ENCODE results near the gene TGFB1I1. TPM values are rescaled to one million over a fixed set of nuclear protein-coding genes. Genes with fewer than 3 reads are reported as not detected.

The TGFB1I1 gene
- total and polyA plus RNA-seq, 2 of the 13 experiments (the other 11 are each of a cell fraction or from before 2014, with no cell fraction given) = 0.80 to 2.9 TPM

GRCh38 chr16:31491778-31492418, 19.9 kb downstream of the TGFB1I1 start:
- WGBS (ENCODE audit: low lambda C conversion rate) = 95% methylated on average over 8 of the region's 8 CpGs
- H4K20me1 ChIP-seq (ENCODE audit: insufficient read depth, low read length) = no peaks in the 10 kb centered on the region
- peaks cover 26 to 65% of the 10 kb centered on the region in 2 experiments for H3K36me3 ChIP-seq (replicated peaks in 1 of 2; ENCODE audit: control insufficient read depth in 1 of 2, insufficient read depth in 2 of 2, low read length in 2 of 2)
- POLR2A ChIA-PET = interaction anchor here (0.6 to 1.6 kb wide), 2 partner anchors 14 to 242 kb away, joined by 3 to 5 read pairs; no protein-coding TSS in a partner anchor
- CTCF ChIA-PET (ENCODE audit: low intra/inter-chr PET ratio, low total read pairs) = no interaction called here
- H3K27ac ChIP-seq (ENCODE audit: extremely low read length, insufficient read depth, low read length) = no peak overlapping the region
- H3K27me3 ChIP-seq (ENCODE audit: control insufficient read depth in 1 of 2, insufficient read depth in 2 of 2, low read length in 2 of 2) = no peaks in the 10 kb centered on the region
- intact Hi-C loops (cut with micrococcal nuclease; ENCODE audit: unreplicated experiment) = no loop called here
- no peak for DNase-seq (ENCODE audit: low spot score)
- no peak overlapping the region for H3K4me2 ChIP-seq (ENCODE audit: low read depth, low read length)
- H3K9ac ChIP-seq (ENCODE audit: insufficient read depth, low read depth, low read length) = no peak overlapping the region
- no peak for ATAC-seq
- no peak overlapping the region for H2AFZ ChIP-seq (ENCODE audit: low read length)
- H3K79me2 ChIP-seq (ENCODE audit: insufficient read depth, low read length) = no peaks in the 10 kb centered on the region
- H3K4me3 ChIP-seq (replicated peaks in 1 of 3; ENCODE audit: insufficient read depth in 1 of 3, low read depth in 2 of 3, low read length in 3 of 3) = no peak overlapping the region
- in situ Hi-C loops (cut with HindIII; ENCODE audit: extremely low pct_ligation_motif_present, low pct_unique_long_range_greater_than_20kb) = no loop called here
- no peak for FAIRE-seq
- BruUV-seq (replicated peaks) = no TSS peak
- no peak for TF ChIP-seq TMF1 (CRISPR knock-in tag; IDR thresholded peaks at IDR 0.05; ENCODE audit: low read depth)
- no peak for TF ChIP-seq FOXK2 (IDR thresholded peaks at IDR 0.05)
- no peak for TF ChIP-seq RAD51 (IDR thresholded peaks at IDR 0.05; ENCODE audit: borderline replicate concordance)
- TF ChIP-seq CERS6 (CRISPR knock-in tag; IDR thresholded peaks at IDR 0.05) = no peak
- no peak for TF ChIP-seq ZNF740 (CRISPR knock-in tag; IDR thresholded peaks at IDR 0.05)
- no peak for TF ChIP-seq YEATS4 (CRISPR knock-in tag; IDR thresholded peaks at IDR 0.05; ENCODE audit: borderline replicate concordance)
- H3K4me1 ChIP-seq (ENCODE audit: insufficient read depth, low read length) = no peaks in the 10 kb centered on the region
- H3K9me3 ChIP-seq (ENCODE audit: low read length) = no peaks in the 10 kb centered on the region

- H3K9me3 ChIP-seq (ENCODE audit: low read length) = no peaks in the 10 kb centered on the region
- FAIRE-seq (no peak), ATAC-seq (no peak), DNase-seq (ENCODE audit: low spot score) (no peak)
- intact Hi-C loops (cut with micrococcal nuclease; ENCODE audit: unreplicated experiment) = no loop called here
- no peak for TF ChIP-seq HNF1B (CRISPR knock-in tag; IDR thresholded peaks at IDR 0.05)
- TF ChIP-seq BRD4 (CRISPR knock-in tag; IDR thresholded peaks at IDR 0.05) = 0 out of 2 replicates have a peak, but pooled peaks have one; percentile 33
- no peak for TF ChIP-seq SNAPC2 (CRISPR knock-in tag; IDR thresholded peaks at IDR 0.05)
- no peak for TF ChIP-seq GMEB2 (CRISPR knock-in tag; IDR thresholded peaks at IDR 0.05; ENCODE audit: low read depth)
- peak; percentile 38 for TF ChIP-seq AGO2 (optimal IDR thresholded peaks at IDR 0.05; ENCODE audit: low read depth, low read length)
- no peaks in the 10 kb centered on the region for H3K4me1 ChIP-seq (ENCODE audit: insufficient read depth, low read length)
- H3K79me2 ChIP-seq (ENCODE audit: insufficient read depth, low read length) = no peaks in the 10 kb centered on the region
- H2AFZ ChIP-seq (ENCODE audit: low read length) = no peak overlapping the region
- peaks cover 35 to 80% of the 10 kb centered on the region in 2 experiments for H3K36me3 ChIP-seq (replicated peaks in 1 of 2; ENCODE audit: control insufficient read depth in 1 of 2, insufficient read depth in 2 of 2, low read length in 2 of 2)
- ChIA-PET POLR2A (interaction anchor here (2.4 kb wide), 1 partner anchor 14 kb away, joined by 11 read pairs; the partner anchor contains the start of gene RUSF1), CTCF (ENCODE audit: low intra/inter-chr PET ratio, low total read pairs) (no interaction called here)
- no peaks in the 10 kb centered on the region for H4K20me1 ChIP-seq (ENCODE audit: insufficient read depth, low read length)
- WGBS (ENCODE audit: low lambda C conversion rate) = 95% methylated on average over 18 of the region's 18 CpGs
- H3K27ac ChIP-seq (ENCODE audit: extremely low read length, insufficient read depth, low read length) = no peak overlapping the region
- no TSS peak for BruUV-seq (replicated peaks)
- H3K27me3 ChIP-seq (ENCODE audit: control insufficient read depth in 1 of 2, insufficient read depth in 2 of 2, low read length in 2 of 2) = no peaks in the 10 kb centered on the region
- in situ Hi-C loops (cut with HindIII; ENCODE audit: extremely low pct_ligation_motif_present, low pct_unique_long_range_greater_than_20kb) = no loop called here
- H3K4me3 ChIP-seq (replicated peaks in 1 of 3; ENCODE audit: insufficient read depth in 1 of 3, low read depth in 2 of 3, low read length in 3 of 3) = no peak overlapping the region
- H3K4me2 ChIP-seq (ENCODE audit: low read depth, low read length) = no peak overlapping the region
- no peak overlapping the region for H3K9ac ChIP-seq (ENCODE audit: insufficient read depth, low read depth, low read length)
These were observed 21.7 kb downstream of the TGFB1I1 start for GRCh38 chr16:31493506-31494125.
